Endothelial cell of umbilical vein (primary cell): ENCODE data around the gene GPATCH2L. TPM values are rescaled to one million over a fixed set of nuclear protein-coding genes. Genes with fewer than 3 reads are reported as not detected.

Experiments
- BruUV-seq: library from RNA; stranded (reverse); fragments of 400-500 nt; replicated peaks from 2 replicates; lab custom pipeline; 2021; lab: Mats Ljungman, UMichigan
- CTCF ChIA-PET: fragments of 300-600, 350-600 bp; sonication (Branson Sonifier 250); formaldehyde crosslinking; loops from one replicate; lab custom pipeline; 2021; ENCODE audit warnings: antibody characterized with exemption, inconsistent platforms; lab: Charles Lee
- POLR2A ChIA-PET: fragments of 300-600, 350-600 bp; sonication (Branson Sonifier 250); formaldehyde crosslinking; loops from one replicate; lab custom pipeline; 2021; ENCODE audit warnings: antibody characterized with exemption, inconsistent platforms; lab: Charles Lee
- DNase-seq: peaks from one replicate; pipeline ENCODE4 v3.0.0-alpha.2; 2011; ENCODE audit warnings: low read depth, low spot score
- FAIRE-seq: peaks from 2 replicates; lab custom pipeline; 2011; peaks lifted over from hg19 to GRCh38; lab: Jason Lieb, UNC
- H2AFZ ChIP-seq: 2 replicates; pipeline ENCODE4 v1.6.0; 2012; ENCODE audit warnings: low read depth, low read length, control low read depth, inconsistent platforms
- H3K27ac ChIP-seq: 2 replicates; pipeline ENCODE4 v1.5.1; 2011; ENCODE audit warnings: low read depth, mild to moderate bottlenecking, control low read depth, low read length, moderate library complexity; ENCODE audit not compliant: insufficient read depth
- H3K27me3 ChIP-seq, 2 experiments: 2 replicates each; pipeline versions ENCODE4 v1.6.0 to v1.6.1; 2011; ENCODE audit warnings: low read length in 2 of 2, mixed read lengths in 1 of 2; ENCODE audit not compliant: control insufficient read depth in 2 of 2, insufficient read depth in 2 of 2
- H3K36me3 ChIP-seq, 2 experiments: 2 replicates in 1 of 2; 3 replicates in 1 of 2; pipeline ENCODE4 v1.5.1; 2011; ENCODE audit warnings: low read length in 2 of 2, mild to moderate bottlenecking in 1 of 2, moderate library complexity in 1 of 2; ENCODE audit not compliant: control insufficient read depth in 2 of 2, insufficient read depth in 2 of 2; ENCODE audit errors: extremely low read depth in 1 of 2
- H3K4me1 ChIP-seq: 3 replicates; pipeline ENCODE4 v1.5.1; 2011; ENCODE audit warnings: mild to moderate bottlenecking, low read length; ENCODE audit not compliant: control insufficient read depth, insufficient read depth; ENCODE audit errors: extremely low read depth
- H3K4me2 ChIP-seq: 2 replicates; pipeline ENCODE4 v1.6.1; 2011; ENCODE audit warnings: low read length, control low read depth, mixed read lengths; ENCODE audit not compliant: insufficient read depth
- H3K4me3 ChIP-seq, 3 experiments: fragments of 200-600 bp in 1 of 3; sonication (generic), shearing (Covaris generic) in 1 of 3; replicated peaks in 1 of 3; 2 replicates each; pipeline ENCODE4 v1.5.1; 2011 to 2016; ENCODE audit warnings: control low read depth in 3 of 3, low read length in 3 of 3, mild to moderate bottlenecking in 2 of 3, inconsistent platforms in 1 of 3, low read depth in 1 of 3, moderate library complexity in 1 of 3; ENCODE audit not compliant: insufficient read depth in 1 of 3
- H3K79me2 ChIP-seq: 2 replicates; pipeline ENCODE4 v1.6.0; 2012; ENCODE audit warnings: low read length, inconsistent platforms; ENCODE audit not compliant: control insufficient read depth, insufficient read depth
- H3K9ac ChIP-seq: replicated peaks from 2 replicates; pipeline ENCODE3; 2011; ENCODE audit warnings: low read length, control low read depth; ENCODE audit not compliant: insufficient read depth; ENCODE audit errors: extremely low read depth
- H3K9me1 ChIP-seq: replicated peaks from 3 replicates; pipeline ENCODE4 v1.6.0; 2011; ENCODE audit warnings: mild to moderate bottlenecking, low read length; ENCODE audit not compliant: control insufficient read depth, insufficient read depth; ENCODE audit errors: extremely low read depth
- H3K9me3 ChIP-seq: replicated peaks from 2 replicates; pipeline ENCODE4 v1.5.1; 2012; ENCODE audit warnings: low read length, inconsistent platforms; ENCODE audit not compliant: control insufficient read depth, insufficient read depth
- H4K20me1 ChIP-seq: replicated peaks from 2 replicates; pipeline ENCODE3; 2011; ENCODE audit warnings: mild to moderate bottlenecking, low read length; ENCODE audit not compliant: control insufficient read depth, insufficient read depth; ENCODE audit errors: extremely low read depth
- EZH2 ChIP-seq: IDR thresholded peaks from 2 replicates; pipeline ENCODE4 v1.6.1; 2012; ENCODE audit warnings: borderline replicate concordance, low read depth, mild to moderate bottlenecking, moderate library complexity, low read length, inconsistent platforms; ENCODE audit not compliant: severe bottlenecking
- FOS ChIP-seq: IDR thresholded peaks from 2 replicates; pipeline ENCODE4 v1.6.1; 2011; ENCODE audit warnings: mild to moderate bottlenecking, low read length, moderate library complexity, borderline replicate concordance; ENCODE audit not compliant: insufficient read depth
- GATA2 ChIP-seq: IDR thresholded peaks from 2 replicates; pipeline ENCODE4 v1.7.0; 2011; ENCODE audit warnings: low read depth, mild to moderate bottlenecking, moderate library complexity, mixed read lengths, low read length; ENCODE audit not compliant: insufficient read length, insufficient read depth
- JUN ChIP-seq: IDR thresholded peaks from 2 replicates; pipeline ENCODE4 v1.6.1; 2011; ENCODE audit warnings: borderline replicate concordance, low read depth; ENCODE audit not compliant: insufficient read length, insufficient read depth
- MYC ChIP-seq: IDR thresholded peaks from one replicate; pipeline ENCODE4 v1.6.1; 2011; ENCODE audit warnings: mild to moderate bottlenecking, low read depth, low read length
- POLR2A ChIP-seq: IDR thresholded peaks from 2 replicates; pipeline ENCODE4 v1.6.1; 2012; ENCODE audit warnings: low read depth, mild to moderate bottlenecking, control low read depth, low read length
- POLR2AphosphoS5 ChIP-seq: IDR thresholded peaks from 2 replicates; pipeline ENCODE4 v1.6.1; 2012; ENCODE audit warnings: low read depth, mild to moderate bottlenecking, control low read depth, low read length, moderate library complexity; ENCODE audit not compliant: insufficient read depth
- dilution Hi-C: fragments of 300-500 bp; cut with MboI; formaldehyde crosslinking; loops from one replicate; pipeline ENCODE4 v1.15.0; 2019; ENCODE audit warnings: low sequenced_read_pairs; ENCODE audit not compliant: extremely low pct_ligation_motif_present
- intact Hi-C: fragments of 100-400 bp; cut with micrococcal nuclease; formaldehyde crosslinking; loops from one replicate; pipeline ENCODE4 v1.10.0; 2022
- polyA plus RNA-seq, 4 experiments: library from polyadenylated mRNA; depleted of rRNA in 3 of 4; stranded (reverse) in 3 of 4; unstranded in 1 of 4; fragments of >200 nt; gene quantifications; 2 replicates each; pipeline versions ENCODE4 v1.2.1 to v1.2.3, GENCODE V29; 2011 to 2012; ENCODE audit warnings: missing spikeins in 1 of 4
- total RNA-seq: library from RNA; stranded (reverse); gene quantifications from 2 replicates; pipeline ENCODE4 v1.2.3, GENCODE V29; 2021
- TF ChIP-seq, protein P1 (sequence below): IDR thresholded peaks from 2 replicates; pipeline ENCODE4 v1.6.1; 2011; ENCODE audit not compliant: insufficient read depth, insufficient read length
- TF ChIP-seq, protein P2 (sequence below), 2 donors: IDR thresholded peaks; 1 replicate in 1 of 2; 2 replicates in 1 of 2; pipeline ENCODE4 v1.5.1; 2011; ENCODE audit warnings: low read length in 2 of 2, mild to moderate bottlenecking in 2 of 2, moderate library complexity in 2 of 2, control low read depth in 1 of 2, inconsistent platforms in 1 of 2, low read depth in 1 of 2; ENCODE audit not compliant: insufficient read depth in 1 of 2; ENCODE audit errors: extremely low read depth in 1 of 2

The GPATCH2L gene
- total and polyA plus RNA-seq, 2 donors (not counting 3 experiments of a cell fraction or from before 2014, with no cell fraction given): 23.3 to 40.0 TPM

DNA sequence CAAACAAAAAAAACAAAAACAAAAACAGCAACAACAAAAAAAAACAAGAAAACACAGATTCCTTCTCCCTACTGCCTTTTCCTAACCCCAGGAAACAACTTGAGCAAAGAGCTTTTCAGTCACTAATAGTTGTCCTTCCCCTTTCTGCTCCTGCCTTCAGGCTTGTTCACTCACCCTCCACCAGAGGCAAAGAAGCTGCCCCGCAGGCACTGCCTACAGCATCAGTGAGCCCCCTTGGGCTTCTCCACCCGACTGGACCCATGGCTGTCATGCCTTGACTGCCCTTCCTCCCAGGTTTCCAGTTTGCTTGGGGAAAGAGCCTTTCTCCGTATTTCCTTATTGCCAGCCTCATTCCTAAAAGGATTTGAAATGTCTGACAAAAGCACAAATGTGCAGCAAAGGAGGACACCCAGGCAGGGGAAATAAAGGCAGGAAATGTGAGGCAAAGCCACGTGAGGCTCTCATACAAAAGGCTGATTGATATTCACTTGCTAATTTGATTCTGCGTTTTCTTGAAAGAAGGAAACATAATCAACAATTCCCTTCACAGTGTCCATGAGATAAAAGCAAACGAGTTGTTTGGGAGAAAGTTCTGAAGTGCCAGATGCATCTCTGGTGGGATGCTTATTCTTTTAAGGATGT, 85.7 kb downstream of the GPATCH2L start:
- Histone ChIP-seq H3K79me2 (no peaks in the 10 kb centered on the region), H3K9me3 (no peaks in the 10 kb centered on the region), H3K4me3 (no peak overlapping the region), H3K27me3 (peaks cover 0 to 6% of the 10 kb centered on the region in 2 experiments), H3K9ac (no peak overlapping the region), H3K36me3 (no peaks in the 10 kb centered on the region), H3K4me2 (no peak overlapping the region), H3K9me1 (no peaks in the 10 kb centered on the region), H4K20me1 (no peaks in the 10 kb centered on the region), H3K27ac (no peak overlapping the region), H2AFZ (no peak overlapping the region), H3K4me1 (no peaks in the 10 kb centered on the region)
- no peak for TF ChIP-seq MYC
- no peak for TF ChIP-seq EZH2
- no peak for FAIRE-seq
- ChIA-PET CTCF (no interaction called here), POLR2A (no interaction called here)
- BruUV-seq: no TSS peak
- dilution Hi-C loops: no loop called here
- no peak for DNase-seq
- intact Hi-C loops: no loop called here

DNA sequence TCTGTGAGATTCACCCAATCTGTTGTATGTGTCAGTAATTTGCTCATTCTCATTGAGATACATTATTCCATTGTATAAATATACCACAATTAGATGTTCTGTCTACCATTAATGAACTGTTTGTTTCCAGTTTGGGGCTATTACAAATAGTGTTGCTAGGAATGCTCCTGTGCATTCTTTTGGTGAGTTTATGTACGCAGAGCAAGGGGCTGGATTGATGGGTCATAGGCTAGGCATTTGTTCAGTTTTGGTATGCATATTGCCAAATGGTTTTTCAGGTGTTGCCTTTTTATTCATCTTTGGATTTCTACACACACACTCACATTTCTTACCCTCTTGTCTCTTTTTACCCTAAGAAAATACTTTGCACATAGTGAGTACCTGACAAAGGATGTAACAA, 93.4 kb downstream of the GPATCH2L start:
- H3K27me3 ChIP-seq: peaks cover 3 to 5% of the 10 kb centered on the region in 2 experiments
- ChIA-PET POLR2A (no interaction called here), CTCF (no interaction called here)
- TF ChIP-seq JUN: no peak
- TF ChIP-seq EZH2: no peak
- TF ChIP-seq POLR2AphosphoS5: no peak
- TF ChIP-seq POLR2A: no peak
- no peak for TF ChIP-seq GATA2
- no peak for TF ChIP-seq FOS
- TF ChIP-seq MYC: no peak
- TF ChIP-seq, protein P1, sequence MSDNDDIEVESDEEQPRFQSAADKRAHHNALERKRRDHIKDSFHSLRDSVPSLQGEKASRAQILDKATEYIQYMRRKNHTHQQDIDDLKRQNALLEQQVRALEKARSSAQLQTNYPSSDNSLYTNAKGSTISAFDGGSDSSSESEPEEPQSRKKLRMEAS: no peak
- TF ChIP-seq, protein P2, sequence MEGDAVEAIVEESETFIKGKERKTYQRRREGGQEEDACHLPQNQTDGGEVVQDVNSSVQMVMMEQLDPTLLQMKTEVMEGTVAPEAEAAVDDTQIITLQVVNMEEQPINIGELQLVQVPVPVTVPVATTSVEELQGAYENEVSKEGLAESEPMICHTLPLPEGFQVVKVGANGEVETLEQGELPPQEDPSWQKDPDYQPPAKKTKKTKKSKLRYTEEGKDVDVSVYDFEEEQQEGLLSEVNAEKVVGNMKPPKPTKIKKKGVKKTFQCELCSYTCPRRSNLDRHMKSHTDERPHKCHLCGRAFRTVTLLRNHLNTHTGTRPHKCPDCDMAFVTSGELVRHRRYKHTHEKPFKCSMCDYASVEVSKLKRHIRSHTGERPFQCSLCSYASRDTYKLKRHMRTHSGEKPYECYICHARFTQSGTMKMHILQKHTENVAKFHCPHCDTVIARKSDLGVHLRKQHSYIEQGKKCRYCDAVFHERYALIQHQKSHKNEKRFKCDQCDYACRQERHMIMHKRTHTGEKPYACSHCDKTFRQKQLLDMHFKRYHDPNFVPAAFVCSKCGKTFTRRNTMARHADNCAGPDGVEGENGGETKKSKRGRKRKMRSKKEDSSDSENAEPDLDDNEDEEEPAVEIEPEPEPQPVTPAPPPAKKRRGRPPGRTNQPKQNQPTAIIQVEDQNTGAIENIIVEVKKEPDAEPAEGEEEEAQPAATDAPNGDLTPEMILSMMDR (IDR thresholded peaks at IDR 0.05; ENCODE audit: extremely low read depth in 1 of 2, insufficient read depth in 1 of 2, low read depth in 1 of 2, low read length in 2 of 2): no peak
- H3K79me2 ChIP-seq: no peaks in the 10 kb centered on the region
- no TSS peak for BruUV-seq
- no peak overlapping the region for H2AFZ ChIP-seq
- no peaks in the 10 kb centered on the region for H3K36me3 ChIP-seq
- intact Hi-C loops: no loop called here
- H3K4me1 ChIP-seq: no peaks in the 10 kb centered on the region
- no peak for DNase-seq
- H3K9me1 ChIP-seq: no peaks in the 10 kb centered on the region
- no peak overlapping the region for H3K9ac ChIP-seq
- dilution Hi-C loops: no loop called here
- H3K9me3 ChIP-seq: no peaks in the 10 kb centered on the region
- no peak for FAIRE-seq
- H3K4me2 ChIP-seq: no peak overlapping the region
- no peak overlapping the region for H3K27ac ChIP-seq
- H4K20me1 ChIP-seq: no peaks in the 10 kb centered on the region
- no peak overlapping the region for H3K4me3 ChIP-seq
